GM13977 (cell line): ENCODE data around the gene CENPM.

Experiments used
- DNase-seq: peaks from one replicate; pipeline ENCODE4 v3.0.0; 2012; ENCODE audit warnings: low spot score
- in situ Hi-C: fragments of 300-500 bp; cut with MboI; formaldehyde crosslinking; loops from one replicate; pipeline ENCODE4 v1.12.0; 2022; ENCODE audit warnings: low sequenced_read_pairs, low pct_unique_long_range_greater_than_20kb, mixed read lengths, inconsistent platforms; ENCODE audit not compliant: unreplicated experiment
- TF ChIP-seq, protein P1 (sequence below): IDR thresholded peaks from 2 replicates; pipeline ENCODE4 v1.5.1; 2012; ENCODE audit warnings: mild to moderate bottlenecking, control low read depth; ENCODE audit not compliant: insufficient read depth; ENCODE audit errors: extremely low read depth, missing control alignments

Gene CENPM

DNA sequence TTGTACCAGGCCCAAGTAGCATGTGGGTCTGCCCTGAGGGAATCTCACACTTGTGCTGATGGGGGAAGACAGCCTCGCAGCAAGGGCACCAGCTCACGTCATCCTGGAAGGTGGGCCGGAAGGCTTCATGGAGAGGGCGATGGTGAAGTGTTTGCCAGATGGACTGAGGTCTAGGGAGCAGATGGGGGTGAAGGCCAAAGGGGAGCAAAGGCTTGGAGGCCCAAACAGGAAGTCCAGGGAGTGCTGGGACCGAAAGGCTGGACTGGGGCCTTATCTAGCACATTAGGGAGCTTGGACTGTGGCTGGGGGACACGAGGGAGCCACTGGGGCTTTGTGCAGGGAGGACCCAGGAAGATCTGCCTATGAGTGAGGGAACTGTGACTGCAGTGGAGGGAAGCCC is 19.1 kb downstream of the CENPM start:
- in situ Hi-C loops: no loop called here
- no peak for DNase-seq
- TF ChIP-seq, protein P1, sequence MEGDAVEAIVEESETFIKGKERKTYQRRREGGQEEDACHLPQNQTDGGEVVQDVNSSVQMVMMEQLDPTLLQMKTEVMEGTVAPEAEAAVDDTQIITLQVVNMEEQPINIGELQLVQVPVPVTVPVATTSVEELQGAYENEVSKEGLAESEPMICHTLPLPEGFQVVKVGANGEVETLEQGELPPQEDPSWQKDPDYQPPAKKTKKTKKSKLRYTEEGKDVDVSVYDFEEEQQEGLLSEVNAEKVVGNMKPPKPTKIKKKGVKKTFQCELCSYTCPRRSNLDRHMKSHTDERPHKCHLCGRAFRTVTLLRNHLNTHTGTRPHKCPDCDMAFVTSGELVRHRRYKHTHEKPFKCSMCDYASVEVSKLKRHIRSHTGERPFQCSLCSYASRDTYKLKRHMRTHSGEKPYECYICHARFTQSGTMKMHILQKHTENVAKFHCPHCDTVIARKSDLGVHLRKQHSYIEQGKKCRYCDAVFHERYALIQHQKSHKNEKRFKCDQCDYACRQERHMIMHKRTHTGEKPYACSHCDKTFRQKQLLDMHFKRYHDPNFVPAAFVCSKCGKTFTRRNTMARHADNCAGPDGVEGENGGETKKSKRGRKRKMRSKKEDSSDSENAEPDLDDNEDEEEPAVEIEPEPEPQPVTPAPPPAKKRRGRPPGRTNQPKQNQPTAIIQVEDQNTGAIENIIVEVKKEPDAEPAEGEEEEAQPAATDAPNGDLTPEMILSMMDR: no peak

DNA sequence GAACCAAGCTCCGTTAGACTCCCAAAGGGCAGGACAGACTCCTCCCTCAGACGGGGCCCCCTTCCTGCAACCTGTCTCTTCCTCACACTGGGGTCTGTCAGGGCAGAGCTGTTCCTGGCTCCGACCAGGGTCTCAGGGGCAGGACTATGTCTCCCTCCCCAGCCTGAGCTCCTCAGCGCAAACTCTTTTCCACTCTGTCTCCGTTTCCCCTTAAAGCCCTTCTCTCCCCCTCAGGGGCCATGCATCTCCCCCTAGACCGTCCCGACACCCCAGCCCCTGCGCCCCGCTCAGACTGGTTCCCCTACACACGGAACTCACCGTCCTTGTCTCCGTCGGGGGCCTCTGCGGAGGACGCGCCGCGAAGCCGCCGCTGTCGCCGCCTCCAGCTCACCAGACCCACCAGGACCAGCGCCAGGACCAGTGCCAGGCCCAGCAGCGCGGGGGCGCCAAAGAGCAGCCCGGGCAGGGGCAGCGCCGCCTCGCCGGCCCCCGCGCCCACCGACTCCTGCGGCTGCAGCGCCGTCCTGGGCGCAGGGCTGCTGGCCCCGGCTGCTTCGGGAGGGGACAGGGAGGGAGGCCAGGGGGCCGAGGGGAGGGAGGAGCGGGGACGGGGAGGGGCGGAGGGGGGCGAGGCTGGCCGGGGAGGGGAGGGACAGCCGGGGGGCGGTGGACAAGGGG is 21.0 kb downstream of the CENPM start:
- in situ Hi-C loops: no loop called here
- peak; percentile 68 for DNase-seq
- TF ChIP-seq, protein P1: peak; percentile 93

DNA sequence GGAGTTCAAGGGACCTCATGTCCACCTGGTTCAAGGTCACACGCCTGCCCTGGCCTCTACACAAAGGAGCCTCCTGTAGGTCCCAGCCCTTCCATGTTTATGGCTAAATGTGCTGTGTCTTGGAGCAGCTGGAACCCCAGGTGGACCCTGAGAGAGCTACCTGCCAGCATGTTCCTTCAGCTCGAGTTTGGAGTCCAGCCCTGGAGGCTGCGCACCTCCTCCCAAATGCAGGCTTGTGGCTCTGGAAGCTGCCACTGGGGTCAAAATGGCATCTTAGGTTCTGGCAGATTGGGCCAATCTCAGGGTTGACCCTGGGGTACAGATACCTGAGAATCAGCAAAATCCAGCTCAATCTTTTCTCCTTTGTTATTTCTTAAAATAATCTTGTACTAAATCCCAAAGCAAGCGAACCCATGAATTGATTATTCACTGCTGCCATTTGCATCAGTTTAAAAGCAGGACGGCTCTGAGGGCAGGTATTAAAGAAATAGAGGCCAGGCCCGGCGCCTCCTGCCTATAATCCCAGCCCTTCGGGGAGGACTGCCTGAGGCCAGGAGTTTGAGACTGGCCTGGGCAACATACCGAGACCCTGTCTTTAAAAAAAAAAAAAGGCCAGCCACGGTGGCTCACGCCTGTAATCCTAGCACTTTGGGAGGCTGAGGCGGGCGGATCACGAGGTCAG is 23.2 kb downstream of the CENPM start:
- in situ Hi-C loops: no loop called here
- no peak for DNase-seq
- TF ChIP-seq, protein P1: no peak

DNA sequence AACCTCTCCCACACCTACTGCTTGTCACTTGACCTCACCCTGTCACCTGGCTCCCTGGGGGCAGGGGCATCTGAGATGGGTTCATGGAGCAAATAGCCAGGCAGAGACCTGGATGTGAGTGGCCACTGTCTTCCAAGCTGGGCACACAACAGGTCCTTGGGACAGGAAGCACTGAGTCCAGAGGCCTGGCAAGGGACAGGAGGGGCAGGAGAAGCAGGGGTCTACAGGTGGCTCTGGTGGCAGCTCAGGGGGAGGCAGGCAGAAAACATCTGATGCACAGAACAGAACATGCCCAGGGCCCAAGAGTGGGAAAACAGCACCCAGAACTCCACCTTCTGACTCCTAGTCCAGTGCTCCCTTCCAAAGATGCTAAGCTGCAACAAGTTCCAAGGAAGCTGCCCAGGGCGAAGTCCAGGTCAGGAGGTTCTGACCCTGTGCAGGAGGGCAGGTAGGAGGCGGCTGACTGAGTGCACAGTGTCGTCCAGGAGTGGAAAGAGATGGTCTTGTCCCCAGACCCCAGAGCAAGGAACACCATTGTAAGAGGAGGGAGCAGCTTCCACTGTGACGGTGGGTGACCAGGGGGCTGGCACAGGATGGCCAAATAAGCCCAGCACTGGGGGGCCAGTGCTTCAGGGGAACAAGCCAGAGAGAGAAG is 23.9 kb downstream of the CENPM start:
- TF ChIP-seq, protein P1: no peak
- in situ Hi-C loops: no loop called here
- DNase-seq: no peak

DNA sequence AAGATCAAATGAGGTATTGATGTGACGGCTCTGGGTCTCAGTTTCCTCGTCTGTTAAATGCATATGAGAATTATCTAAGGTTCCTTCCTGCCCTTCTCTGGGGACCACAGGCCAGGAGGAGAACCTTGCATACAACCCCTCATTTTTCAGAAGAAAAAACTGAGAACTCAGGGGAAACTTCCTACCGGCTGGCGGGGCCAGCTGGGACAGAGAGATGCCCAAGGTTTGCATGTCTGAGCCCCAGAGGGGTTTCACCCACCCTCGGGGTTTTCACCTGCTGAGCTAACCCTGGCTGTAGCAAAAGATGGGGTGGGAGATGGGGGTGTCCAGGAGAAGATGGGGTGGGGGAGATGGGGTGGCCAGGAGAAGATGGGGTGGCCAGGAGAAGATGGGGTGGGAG is 24.6 kb downstream of the CENPM start:
- in situ Hi-C loops: no loop called here
- no peak for DNase-seq
- TF ChIP-seq, protein P1: no peak

DNA sequence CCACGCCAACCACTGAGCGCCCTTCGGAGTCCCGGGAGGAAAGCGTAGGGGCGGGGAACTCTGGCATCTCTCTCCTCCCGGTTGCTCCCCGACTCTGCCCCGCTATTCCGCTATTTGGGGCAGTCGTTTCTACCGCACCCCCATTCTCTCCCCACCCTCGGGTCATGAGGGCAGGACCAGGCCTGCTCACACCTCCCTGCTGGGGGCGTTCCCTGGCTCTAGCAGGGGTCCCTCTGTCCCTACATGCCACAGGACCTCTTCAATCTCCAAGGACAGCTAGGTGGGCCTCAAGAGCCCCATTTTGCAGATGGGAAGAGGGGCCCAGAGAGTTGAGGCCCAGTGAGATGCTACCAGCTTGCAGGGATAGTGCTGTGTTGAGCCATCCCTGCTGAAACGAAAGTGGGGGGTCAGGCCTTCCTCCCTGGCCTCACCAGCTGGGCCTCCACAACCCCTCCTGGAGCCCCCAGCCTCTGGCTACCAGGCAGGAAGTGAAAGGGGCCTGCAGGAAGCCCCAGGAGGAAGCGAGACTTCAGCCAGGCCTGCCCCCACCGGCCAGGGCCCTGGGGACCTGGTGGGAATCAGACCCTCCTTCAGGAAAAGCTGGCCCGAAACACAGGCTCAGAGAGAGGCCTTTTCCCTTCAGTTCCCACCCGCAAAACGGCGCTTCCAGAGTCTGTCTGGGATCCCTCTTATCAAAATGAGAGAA is 26.5 kb downstream of the CENPM start:
- TF ChIP-seq, protein P1: no peak
- in situ Hi-C loops: no loop called here
- DNase-seq: peak; percentile 64
